ENCODE data around the gene MOB2.

The MOB2 gene

DNA sequence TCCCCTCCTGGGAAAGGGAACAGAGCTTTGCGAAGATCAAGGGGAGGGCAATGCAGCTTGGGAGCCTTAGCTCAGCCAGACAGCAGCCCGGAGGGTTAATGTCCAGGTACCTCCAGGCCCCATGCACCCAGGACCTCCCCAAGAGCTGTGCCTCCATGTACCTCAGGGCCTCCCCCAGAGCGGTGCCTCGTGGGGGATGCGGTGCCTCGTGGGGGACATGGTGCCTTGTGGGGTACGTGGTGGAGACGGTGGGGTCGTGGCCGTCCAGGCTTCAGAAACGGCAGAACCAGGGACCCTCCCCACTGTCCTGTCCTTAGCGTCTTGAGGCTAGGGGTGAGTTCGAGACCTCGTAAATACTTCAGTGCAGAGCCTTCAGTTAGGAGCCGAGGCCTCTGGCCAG lies 63.6 kb downstream of the MOB2 start:
- no peak overlapping the region for H3K4me3 ChIP-seq (ENCODE audit: control insufficient read depth, low read depth, low read length)
- DNase-seq (ENCODE audit: low read depth), result no peak
- TF ChIP-seq, protein P1, sequence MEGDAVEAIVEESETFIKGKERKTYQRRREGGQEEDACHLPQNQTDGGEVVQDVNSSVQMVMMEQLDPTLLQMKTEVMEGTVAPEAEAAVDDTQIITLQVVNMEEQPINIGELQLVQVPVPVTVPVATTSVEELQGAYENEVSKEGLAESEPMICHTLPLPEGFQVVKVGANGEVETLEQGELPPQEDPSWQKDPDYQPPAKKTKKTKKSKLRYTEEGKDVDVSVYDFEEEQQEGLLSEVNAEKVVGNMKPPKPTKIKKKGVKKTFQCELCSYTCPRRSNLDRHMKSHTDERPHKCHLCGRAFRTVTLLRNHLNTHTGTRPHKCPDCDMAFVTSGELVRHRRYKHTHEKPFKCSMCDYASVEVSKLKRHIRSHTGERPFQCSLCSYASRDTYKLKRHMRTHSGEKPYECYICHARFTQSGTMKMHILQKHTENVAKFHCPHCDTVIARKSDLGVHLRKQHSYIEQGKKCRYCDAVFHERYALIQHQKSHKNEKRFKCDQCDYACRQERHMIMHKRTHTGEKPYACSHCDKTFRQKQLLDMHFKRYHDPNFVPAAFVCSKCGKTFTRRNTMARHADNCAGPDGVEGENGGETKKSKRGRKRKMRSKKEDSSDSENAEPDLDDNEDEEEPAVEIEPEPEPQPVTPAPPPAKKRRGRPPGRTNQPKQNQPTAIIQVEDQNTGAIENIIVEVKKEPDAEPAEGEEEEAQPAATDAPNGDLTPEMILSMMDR (IDR thresholded peaks at IDR 0.05; ENCODE audit: control insufficient read depth, insufficient read depth, low read depth, low read length, missing control alignments), result no peak

DNA sequence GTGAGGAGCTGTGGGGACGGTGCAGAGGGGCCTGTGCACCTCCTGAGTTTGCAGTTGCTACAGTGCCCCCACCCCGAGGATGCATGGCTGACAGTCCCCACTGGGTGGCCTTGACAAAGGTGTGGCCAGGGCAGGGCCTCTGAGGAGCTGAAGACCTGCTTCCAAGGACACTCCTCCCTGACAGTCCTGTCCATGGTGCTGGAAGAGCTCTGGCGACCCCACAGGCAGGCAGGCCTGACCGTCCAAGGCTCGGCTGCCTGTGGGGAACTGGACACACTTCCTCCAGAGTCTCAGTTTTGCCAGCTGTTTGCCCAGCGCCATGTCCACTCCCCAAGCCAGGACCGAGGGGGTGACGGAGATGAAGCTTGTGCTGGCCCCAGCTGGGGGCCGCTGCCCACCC lies 64.1 kb downstream of the MOB2 start:
- H3K4me3 ChIP-seq (ENCODE audit: control insufficient read depth, low read depth, low read length), result no peak overlapping the region
- TF ChIP-seq, protein P1 (IDR thresholded peaks at IDR 0.05; ENCODE audit: control insufficient read depth, insufficient read depth, low read depth, low read length, missing control alignments), result no peak
- DNase-seq (ENCODE audit: low read depth), result no peak

DNA sequence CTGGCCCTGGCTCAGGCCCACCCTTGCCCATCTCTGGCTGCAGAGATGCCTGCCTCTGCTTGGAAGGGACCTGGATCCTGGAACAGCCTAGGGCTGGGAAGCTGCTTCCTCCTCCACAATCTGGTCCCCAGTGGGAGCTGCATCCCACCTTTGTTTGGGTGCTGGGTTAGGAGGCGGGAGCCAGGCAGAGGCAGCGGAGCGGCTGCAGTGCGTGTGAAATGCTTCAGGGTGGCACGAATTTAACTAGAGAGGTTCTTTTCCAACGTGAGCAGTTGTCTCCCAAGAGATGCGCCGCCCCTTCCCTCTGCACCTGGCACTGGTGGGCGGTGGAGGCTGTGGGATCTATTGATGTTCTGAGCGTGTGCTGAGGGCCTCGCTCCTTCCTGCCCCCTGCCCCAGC lies 65.3 kb downstream of the MOB2 start:
- H3K4me3 ChIP-seq (ENCODE audit: control insufficient read depth, low read depth, low read length), result no peak overlapping the region
- TF ChIP-seq, protein P1 (IDR thresholded peaks at IDR 0.05; ENCODE audit: control insufficient read depth, insufficient read depth, low read depth, low read length, missing control alignments), result no peak
- no peak for DNase-seq (ENCODE audit: low read depth)

DNA sequence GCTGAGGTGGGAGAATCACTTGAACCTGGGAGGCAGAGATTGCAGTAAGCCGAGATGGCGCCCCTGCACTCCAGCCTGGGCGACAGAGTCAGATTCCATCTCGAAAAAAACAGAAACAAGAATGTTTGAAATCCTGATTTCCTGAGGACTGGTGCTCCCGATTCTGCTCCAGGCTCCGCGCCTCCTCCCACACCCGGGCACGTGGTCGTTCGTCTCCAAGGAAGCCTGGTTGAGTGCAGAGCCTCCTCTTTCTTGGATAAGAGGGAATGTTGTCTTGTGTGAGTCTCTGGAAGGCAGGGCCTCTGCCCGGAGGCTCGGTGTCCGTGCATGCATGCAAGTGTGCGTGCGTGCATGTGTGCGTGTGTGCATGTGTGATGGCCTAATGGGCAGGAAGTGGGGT lies 66.8 kb downstream of the MOB2 start:
- TF ChIP-seq, protein P1 (IDR thresholded peaks at IDR 0.05; ENCODE audit: control insufficient read depth, insufficient read depth, low read depth, low read length, missing control alignments), result no peak
- H3K4me3 ChIP-seq (ENCODE audit: control insufficient read depth, low read depth, low read length), result no peak overlapping the region
- no peak for DNase-seq (ENCODE audit: low read depth)
